Epithelial cell of proximal tubule (primary cell): Measurements from ENCODE around the gene TM9SF4. TPM values are rescaled to one million over a fixed set of nuclear protein-coding genes. Genes with fewer than 3 reads are reported as not detected.
"Not testable (repeated sequence)": the region's sequence is repeated elsewhere in the genome, so short reads cannot be mapped to it uniquely, and the experiment has no call there.

Experiments
- DNase-seq: peaks from one replicate; pipeline ENCODE4 v3.0.0-alpha.2; 2011; ENCODE audit warnings: low read depth
- H3K4me3 ChIP-seq: 2 replicates; pipeline ENCODE4 v1.5.1; 2011; ENCODE audit warnings: low read depth, mild to moderate bottlenecking, low read length
- total RNA-seq: library from RNA; depleted of rRNA; stranded (reverse); fragments of >200 nt; gene quantifications from 2 replicates; pipeline ENCODE4 v1.2.3, GENCODE V29; 2015
- TF ChIP-seq, protein P1 (sequence below): conservative IDR thresholded peaks from 2 replicates; pipeline ENCODE4 v1.5.1; 2012; ENCODE audit warnings: low read depth, mild to moderate bottlenecking, low read length

TM9SF4 gene
- total RNA-seq, 1 donor from 2014 or later: 25.7 TPM

DNA sequence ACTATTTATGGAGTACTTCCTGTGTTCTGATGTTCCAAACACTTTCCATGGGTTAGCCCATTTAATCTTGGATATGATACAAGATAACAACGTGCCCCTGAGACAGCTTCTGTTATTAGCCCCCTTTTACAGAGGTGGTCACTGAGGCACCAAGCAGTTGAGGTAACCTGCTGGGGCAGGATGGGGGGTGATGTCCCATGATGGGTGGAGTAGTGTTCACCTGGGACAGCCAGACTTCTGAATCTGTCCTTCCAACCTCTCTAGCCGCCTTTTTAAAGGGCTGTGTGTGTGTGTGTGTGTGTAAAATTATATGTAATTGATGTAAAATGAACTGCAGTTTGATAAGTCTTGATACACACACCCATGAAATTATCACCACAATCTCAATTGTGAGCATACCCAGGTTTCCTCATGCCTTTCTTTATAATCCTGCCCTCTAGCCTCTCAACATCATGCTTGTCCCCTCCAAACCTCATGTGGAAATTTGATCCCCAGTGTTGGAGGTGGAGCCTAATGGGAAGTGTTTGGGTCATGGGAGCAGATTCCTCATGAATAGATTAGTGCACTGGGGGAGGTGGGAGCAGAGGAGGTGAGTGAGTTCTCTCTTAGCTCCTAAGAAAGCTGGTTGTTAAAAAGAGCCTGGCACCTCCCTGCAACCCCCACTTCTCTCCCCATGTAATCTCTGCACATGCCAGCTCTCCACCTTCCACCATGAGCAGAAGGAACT, 58.8 kb downstream of the TM9SF4 start:
- H3K4me3 ChIP-seq: no peak overlapping the region
- no peak for DNase-seq
- TF ChIP-seq, protein P1, sequence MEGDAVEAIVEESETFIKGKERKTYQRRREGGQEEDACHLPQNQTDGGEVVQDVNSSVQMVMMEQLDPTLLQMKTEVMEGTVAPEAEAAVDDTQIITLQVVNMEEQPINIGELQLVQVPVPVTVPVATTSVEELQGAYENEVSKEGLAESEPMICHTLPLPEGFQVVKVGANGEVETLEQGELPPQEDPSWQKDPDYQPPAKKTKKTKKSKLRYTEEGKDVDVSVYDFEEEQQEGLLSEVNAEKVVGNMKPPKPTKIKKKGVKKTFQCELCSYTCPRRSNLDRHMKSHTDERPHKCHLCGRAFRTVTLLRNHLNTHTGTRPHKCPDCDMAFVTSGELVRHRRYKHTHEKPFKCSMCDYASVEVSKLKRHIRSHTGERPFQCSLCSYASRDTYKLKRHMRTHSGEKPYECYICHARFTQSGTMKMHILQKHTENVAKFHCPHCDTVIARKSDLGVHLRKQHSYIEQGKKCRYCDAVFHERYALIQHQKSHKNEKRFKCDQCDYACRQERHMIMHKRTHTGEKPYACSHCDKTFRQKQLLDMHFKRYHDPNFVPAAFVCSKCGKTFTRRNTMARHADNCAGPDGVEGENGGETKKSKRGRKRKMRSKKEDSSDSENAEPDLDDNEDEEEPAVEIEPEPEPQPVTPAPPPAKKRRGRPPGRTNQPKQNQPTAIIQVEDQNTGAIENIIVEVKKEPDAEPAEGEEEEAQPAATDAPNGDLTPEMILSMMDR: no peak

GRCh38 chr20:32177696-32178095, 68.2 kb downstream of the TM9SF4 start:
- not testable (repeated sequence) for H3K4me3 ChIP-seq, DNase-seq

- TF ChIP-seq, protein P1: no peak
- H3K4me3 ChIP-seq: no peak overlapping the region
- no peak for DNase-seq
Measured at GRCh38 chr20:32179515-32179914, 70.0 kb downstream of the TM9SF4 start.

GRCh38 chr20:32179934-32180333, 70.4 kb downstream of the TM9SF4 start:
- no peak for DNase-seq
- H3K4me3 ChIP-seq: no peak overlapping the region
- TF ChIP-seq, protein P1: no peak

GRCh38 chr20:32181606-32182005, 72.1 kb downstream of the TM9SF4 start:
- H3K4me3 ChIP-seq: no peak overlapping the region
- TF ChIP-seq, protein P1: no peak
- no peak for DNase-seq

DNA sequence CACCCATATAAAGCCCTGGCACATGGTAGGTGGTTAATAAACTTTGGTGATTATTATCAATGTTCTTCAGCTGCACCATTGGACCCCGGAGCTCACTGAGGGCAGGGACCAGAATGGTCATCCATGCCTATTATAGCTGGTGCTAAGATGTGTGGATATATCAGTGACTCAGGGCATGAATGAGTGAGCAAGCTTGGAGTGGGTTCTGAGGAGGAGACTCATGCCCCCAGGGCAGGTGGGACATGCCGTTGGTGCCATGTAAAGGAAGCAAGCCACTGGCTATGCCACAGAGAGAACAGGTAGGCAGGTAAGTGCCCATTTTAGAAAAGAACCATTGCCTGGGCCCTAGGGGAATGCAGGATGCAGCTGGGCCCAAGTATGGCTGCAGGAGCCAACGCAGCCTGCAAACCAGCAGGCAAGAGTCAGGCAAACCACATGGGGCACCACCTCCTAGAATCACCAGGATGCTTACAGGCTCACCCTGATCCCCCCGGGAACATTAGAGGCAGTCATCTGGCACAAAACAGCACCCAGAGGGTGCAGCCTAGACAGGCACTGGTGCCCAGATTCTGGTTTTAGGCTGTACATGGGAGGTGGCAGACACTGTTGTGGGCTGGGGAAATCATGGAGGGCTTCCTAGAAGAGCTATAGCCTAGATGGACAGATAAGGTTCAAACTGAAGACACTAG, 74.6 kb downstream of the TM9SF4 start:
- TF ChIP-seq, protein P1: no peak
- no peak for DNase-seq
- no peak overlapping the region for H3K4me3 ChIP-seq

- TF ChIP-seq, protein P1: no peak
- no peak overlapping the region for H3K4me3 ChIP-seq
- DNase-seq: no peak
Measured at GRCh38 chr20:32184961-32185603, 75.6 kb downstream of the TM9SF4 start.
